RWPE1 (cell line): ENCODE measurements around the gene EPB41L4A.

ENCODE experiments used
- CTCF ChIA-PET: fragments of 350-600 bp; sonication (Branson Sonifier 250); formaldehyde crosslinking; extraction: SDS; loops from one replicate; lab custom pipeline; 2021; lab: Yijun Ruan, JAX
- POLR2A ChIA-PET: fragments of 400-600 bp; formaldehyde crosslinking; extraction: SDS; loops from one replicate; lab custom pipeline; 2020; ENCODE audit warnings: antibody characterized with exemption; ENCODE audit not compliant: low non-redundant PET; lab: Yijun Ruan, JAX
- DNase-seq: peaks from one replicate; pipeline ENCODE4 v3.0.0; 2012; ENCODE audit warnings: low spot score
- H3K27ac ChIP-seq: fragments of 450-650 bp; 2 replicates; pipeline ENCODE4 v1.5.1; 2017
- TF ChIP-seq, protein P1 (sequence below): fragments of 450-650 bp; conservative IDR thresholded peaks from 2 replicates; pipeline ENCODE4 v1.5.1; 2017; ENCODE audit warnings: low read depth, mild to moderate bottlenecking

EPB41L4A gene

DNA sequence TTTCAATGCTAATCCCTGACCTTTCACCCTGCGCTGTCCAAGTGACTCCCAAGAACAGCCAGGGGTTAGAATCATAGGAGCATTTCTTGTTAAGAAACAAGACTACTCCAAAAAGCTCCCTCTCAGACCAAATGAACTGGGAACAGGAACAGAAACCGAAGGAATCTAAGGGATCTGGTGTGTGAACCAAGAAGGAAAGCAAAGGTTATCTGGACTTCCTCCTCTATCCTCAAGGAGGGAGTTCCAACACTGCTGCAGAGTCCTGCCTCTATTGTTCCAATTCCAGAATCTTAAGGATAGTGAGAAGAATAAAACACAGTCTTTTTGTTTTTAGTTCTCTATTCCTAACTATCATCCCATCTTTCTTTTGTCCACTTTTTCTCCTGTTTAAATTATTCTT, 87.2 kb downstream of the EPB41L4A start:
- no peak overlapping the region for H3K27ac ChIP-seq
- POLR2A ChIA-PET: no interaction called here
- TF ChIP-seq, protein P1, sequence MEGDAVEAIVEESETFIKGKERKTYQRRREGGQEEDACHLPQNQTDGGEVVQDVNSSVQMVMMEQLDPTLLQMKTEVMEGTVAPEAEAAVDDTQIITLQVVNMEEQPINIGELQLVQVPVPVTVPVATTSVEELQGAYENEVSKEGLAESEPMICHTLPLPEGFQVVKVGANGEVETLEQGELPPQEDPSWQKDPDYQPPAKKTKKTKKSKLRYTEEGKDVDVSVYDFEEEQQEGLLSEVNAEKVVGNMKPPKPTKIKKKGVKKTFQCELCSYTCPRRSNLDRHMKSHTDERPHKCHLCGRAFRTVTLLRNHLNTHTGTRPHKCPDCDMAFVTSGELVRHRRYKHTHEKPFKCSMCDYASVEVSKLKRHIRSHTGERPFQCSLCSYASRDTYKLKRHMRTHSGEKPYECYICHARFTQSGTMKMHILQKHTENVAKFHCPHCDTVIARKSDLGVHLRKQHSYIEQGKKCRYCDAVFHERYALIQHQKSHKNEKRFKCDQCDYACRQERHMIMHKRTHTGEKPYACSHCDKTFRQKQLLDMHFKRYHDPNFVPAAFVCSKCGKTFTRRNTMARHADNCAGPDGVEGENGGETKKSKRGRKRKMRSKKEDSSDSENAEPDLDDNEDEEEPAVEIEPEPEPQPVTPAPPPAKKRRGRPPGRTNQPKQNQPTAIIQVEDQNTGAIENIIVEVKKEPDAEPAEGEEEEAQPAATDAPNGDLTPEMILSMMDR: no peak
- CTCF ChIA-PET: no interaction called here
- no peak for DNase-seq

DNA sequence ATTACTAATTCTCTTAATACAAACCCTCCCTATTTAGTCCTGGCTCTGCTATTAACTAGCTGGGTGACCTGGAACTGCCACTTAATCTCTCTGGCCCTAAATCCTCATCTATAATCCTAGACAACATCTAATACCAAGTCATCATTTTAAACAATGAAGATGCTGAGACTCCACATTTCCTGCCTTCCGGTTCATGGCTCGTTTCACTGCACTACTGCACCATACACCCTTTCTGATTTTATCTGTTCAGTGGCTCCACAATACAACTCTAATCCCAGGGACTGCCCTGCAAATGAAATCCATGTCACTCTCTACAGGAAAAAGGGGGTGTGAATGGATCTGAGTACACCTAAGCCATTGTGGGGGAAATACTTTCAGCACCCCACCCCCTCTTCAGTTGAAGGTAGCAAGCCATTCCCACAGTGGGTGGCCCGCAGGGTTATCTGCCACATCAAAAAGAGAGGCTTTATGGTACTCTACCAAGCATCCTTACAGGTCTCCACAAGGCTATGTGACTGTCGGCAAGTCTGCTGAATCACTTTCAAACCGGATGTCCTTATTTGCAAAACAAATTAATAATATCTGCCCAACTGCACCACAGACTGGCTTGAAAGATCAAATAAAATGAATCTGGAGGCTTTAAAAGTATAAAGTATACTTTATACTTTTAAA, 89.5 kb downstream of the EPB41L4A start:
- POLR2A ChIA-PET: no interaction called here
- H3K27ac ChIP-seq: no peak overlapping the region
- TF ChIP-seq, protein P1: no peak
- no peak for DNase-seq
- CTCF ChIA-PET: interaction anchor here (1.3 kb wide), 1 partner anchor 13 kb away, joined by 4 read pairs; no protein-coding TSS in a partner anchor

DNA sequence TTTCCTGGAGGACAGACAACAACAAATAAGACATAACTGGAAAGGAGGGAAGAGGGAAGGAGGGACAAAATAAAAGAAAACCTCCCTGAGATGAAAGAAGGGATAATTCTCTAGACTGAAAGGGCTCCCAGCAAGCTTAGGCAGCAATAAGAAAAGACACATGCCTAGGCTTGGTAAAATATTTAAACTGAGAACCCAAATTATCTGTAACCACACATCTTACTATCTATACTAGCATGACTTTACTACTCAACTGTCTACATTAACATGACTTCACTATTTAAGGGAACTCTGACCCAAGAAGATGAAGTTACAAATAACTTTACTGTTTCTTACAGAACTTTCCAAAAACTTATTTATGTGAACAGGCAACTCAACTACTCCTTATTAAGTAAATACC, 95.9 kb downstream of the EPB41L4A start:
- POLR2A ChIA-PET: no interaction called here
- no peak for DNase-seq
- CTCF ChIA-PET: interaction anchor here (0.7 kb wide), 1 partner anchor 525 kb away, joined by 3 read pairs; no protein-coding TSS in a partner anchor
- no peak overlapping the region for H3K27ac ChIP-seq
- TF ChIP-seq, protein P1: no peak

DNA sequence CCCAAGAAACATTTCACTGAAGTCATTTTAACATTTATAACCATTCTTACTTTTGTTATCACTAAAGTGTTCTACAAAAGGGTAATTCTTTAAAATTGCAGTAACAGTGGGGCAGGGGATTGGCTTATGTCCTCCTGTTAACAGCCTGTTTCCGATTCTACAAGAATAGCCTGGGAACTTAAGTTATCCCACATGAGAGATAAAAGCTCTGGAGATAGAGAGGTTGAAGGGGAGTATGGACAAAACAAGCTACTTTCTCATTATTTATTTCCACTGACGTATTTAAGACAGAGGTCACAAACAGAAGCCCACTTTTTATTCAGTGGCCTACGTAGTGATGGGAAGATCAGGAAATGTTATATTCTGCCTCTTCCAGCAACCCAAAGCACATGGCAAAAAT, 98.7 kb downstream of the EPB41L4A start:
- POLR2A ChIA-PET: no interaction called here
- CTCF ChIA-PET: interaction anchor here (0.6 kb wide), 1 partner anchor 100 kb away, joined by 3 read pairs; no protein-coding TSS in a partner anchor
- no peak for DNase-seq
- no peak overlapping the region for H3K27ac ChIP-seq
- TF ChIP-seq, protein P1: no peak

DNA sequence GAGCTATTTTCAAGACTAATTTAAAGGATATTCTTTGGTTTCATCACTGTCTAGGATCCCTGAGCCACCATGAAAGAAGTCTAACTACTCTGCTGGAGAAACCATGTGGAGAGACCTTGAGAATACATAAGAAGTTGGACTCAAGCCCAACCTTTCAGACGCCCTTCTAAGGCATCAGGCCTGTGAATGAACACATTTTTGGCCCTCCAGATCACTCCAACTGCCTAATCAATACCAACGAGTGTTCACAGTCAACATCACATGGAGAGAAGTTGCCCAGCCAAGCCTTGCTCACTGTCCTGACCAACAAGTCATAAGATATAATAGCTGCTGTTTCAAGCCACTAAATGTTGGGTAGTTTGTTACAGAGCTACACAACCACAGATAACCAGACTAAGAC, 100.7 kb downstream of the EPB41L4A start:
- ChIA-PET POLR2A (no interaction called here), CTCF (interaction anchor here (0.6 kb wide), 1 partner anchor 474 kb away, joined by 3 read pairs; no protein-coding TSS in a partner anchor)
- no peak for DNase-seq
- no peak overlapping the region for H3K27ac ChIP-seq
- TF ChIP-seq, protein P1: no peak

DNA sequence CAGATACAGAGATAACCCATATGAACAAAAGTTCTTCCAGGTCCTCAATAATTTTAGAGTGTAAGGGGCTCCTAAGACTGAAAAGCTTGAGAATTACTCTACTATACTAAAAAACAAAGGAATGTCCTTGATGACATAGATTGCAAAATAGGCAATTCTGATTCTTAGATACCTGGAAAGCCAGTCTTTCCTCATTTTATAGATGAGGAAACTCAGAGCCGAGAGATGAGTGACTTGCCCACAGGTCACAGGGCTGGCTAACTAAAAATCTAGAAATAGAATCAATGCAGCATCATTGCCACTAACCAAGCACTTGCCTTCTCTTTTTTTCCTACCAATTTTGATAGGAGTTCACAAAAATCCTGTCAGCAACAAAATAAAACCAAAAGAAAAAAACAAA, 101.2 kb downstream of the EPB41L4A start:
- ChIA-PET POLR2A (no interaction called here), CTCF (interaction anchor here (1.2 kb wide), 1 partner anchor 10 kb away, joined by 3 read pairs; no protein-coding TSS in a partner anchor)
- TF ChIP-seq, protein P1: no peak
- no peak overlapping the region for H3K27ac ChIP-seq
- no peak for DNase-seq
